NCI-H187 treated with DMSO at 0.1 percent for 48 hours (cell line): ENCODE results near the gene PRXL2A.
"Not testable (repeated sequence)": the region's sequence is repeated elsewhere in the genome, so short reads cannot be mapped to it uniquely, and the experiment has no call there.

Experiments used
- DNase-seq: peaks from one replicate; lab custom pipeline; 2025; lab: John Stamatoyannopoulos, UW

Gene PRXL2A

DNA sequence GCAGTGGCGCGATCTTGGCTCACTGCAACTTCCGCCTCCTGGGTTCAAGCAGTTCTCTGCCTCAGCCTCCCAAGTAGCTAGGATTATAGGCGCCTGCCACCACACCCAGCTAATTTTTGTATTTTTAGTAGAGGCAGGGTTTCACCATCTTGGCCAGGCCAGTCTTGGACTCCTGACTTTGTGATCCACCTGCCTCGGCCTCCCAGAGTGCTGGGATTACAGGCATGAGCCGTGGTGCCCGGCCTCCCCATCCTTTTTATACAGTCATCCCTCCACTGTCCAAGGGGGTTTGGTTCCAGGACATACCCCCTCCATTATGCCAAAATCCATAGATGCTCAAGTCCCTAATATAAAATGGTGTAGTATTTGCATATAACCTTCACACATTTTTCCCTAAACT is 67.3 kb downstream of the PRXL2A start:
- not testable (repeated sequence) for DNase-seq

GRCh38 chr10:80476685-80477084 is 68.3 kb downstream of the PRXL2A start:
- DNase-seq = no peak

- no peak for DNase-seq
Measured at GRCh38 chr10:80477813-80478212, 69.5 kb downstream of the PRXL2A start.

- DNase-seq = not testable (repeated sequence)
Measured at GRCh38 chr10:80480373-80480772, 72.0 kb downstream of the PRXL2A start.

- DNase-seq = no peak
Measured at GRCh38 chr10:80480852-80481251, 72.5 kb downstream of the PRXL2A start.

DNA sequence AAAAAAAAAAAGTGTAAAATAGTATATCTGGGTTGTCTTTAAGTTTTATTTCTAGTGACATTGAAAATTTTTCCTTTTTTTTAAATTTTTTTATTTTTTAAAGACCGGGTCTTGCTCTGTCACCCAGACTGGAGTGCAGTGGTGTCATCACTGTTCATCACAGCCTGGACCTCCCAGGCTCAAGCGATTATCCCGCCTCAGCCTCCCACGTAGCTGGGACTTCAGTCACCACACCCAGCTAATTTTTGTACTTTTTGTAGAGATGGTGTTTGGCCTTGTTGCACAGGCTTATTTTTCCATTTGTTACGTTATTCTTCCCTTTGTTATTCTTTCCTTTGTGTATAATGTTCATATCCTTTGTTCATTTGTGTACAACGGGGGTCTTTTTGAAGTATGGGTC is 75.9 kb downstream of the PRXL2A start:
- DNase-seq = no peak

GRCh38 chr10:80484676-80485075 is 76.3 kb downstream of the PRXL2A start:
- no peak for DNase-seq

DNA sequence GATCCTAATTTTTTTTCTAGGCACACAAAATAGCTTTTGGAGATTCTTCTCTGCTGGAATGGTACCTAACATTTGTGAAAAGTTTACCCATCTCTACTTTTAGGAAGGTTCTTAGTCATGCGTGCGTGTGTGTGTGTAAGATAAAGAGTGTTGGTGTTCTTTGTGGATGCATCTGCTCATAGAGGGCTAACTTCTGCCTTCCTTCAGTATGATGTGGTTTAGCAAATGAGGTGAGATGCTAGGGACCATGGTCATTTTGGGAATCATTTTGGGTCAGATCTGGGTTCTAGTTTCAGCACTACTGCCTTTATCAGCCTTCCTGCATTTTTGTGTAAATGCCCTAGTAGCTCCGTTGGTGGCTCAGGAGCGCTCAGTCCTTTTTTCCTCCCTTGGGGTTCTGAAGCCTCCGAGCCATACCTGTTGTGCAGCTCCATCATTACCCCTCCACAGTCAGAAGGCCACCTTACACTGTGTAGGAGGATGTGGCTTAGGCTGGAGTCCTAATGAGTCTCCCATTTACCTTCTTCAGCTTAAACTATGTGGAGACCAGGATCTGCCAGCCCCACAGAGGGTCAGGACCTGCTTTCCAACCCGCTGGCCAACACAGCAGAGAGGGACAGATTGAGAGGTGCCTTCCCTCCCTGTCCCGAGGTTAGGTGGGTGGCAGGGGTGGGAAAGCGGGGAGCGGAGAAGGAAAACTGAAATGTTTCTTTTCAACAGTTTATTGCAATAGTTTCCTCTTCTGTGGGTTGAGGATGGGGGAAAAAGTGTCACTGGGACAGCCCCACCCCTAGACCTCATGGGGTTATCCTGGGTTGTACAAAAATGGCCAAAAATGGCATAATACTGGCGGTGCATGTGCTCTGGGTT is 77.0 kb downstream of the PRXL2A start:
- DNase-seq = no peak

DNA sequence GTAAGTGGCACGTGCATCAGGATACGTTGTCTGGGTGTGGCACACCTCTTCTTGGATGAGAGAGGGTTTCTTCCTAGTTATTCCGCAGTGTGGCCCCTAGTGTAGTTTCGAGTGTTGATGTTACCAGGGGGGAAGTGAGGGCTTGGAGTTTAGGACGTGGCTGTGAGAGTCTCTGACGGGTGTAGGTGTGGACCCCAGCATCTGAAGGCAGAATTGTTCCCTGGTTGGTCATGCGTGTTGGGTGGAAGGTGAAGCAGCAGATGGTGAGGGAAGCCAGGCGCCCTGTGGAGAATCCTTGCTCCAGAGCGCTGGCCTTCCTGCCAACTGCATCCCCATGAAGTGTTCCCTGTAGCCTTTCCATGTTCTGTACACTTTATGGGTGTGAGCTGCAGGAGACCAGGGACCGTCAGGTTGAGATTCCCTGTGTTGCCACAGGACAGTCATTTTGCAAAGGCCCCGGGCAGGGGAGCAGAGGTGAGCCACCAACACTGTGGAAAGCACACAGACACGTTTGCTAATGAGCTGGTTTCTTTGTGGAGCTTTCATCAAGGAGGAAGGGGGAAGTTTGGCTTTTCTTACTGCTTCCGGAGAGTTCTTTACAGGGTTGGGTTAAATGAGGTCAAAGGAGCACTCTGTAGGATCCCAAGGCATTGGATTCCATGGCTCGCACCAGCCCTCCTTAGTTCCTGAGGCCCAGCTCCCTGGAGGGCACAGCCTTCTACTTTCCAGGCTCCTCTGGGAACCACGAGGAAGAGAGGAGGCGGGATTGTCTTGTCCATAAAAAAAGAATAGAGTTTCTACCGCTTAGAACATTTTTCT is 77.8 kb downstream of the PRXL2A start:
- DNase-seq = no peak
